ENCODE measurements around the gene MYO1A. TPM values are rescaled to one million over a fixed set of nuclear protein-coding genes. Genes with fewer than 3 reads are reported as not detected.

The MYO1A gene
- total RNA-seq, 1 donor from 2014 or later, result 0.40 TPM

- H3K4me1 Mint-ChIP-seq, result no peaks in the 10 kb centered on the region
- no peak overlapping the region for H3K27ac Mint-ChIP-seq (ENCODE audit: unreplicated experiment)
- H3K4me3 Mint-ChIP-seq, result no peak overlapping the region
- DNase-seq (ENCODE audit: low read depth, low spot score), result no peak
- H3K9me3 Mint-ChIP-seq, result no peaks in the 10 kb centered on the region
- peaks cover 4% of the 10 kb centered on the region for H3K27me3 Mint-ChIP-seq (ENCODE audit: low read depth)
- no peak for TF ChIP-seq CTCF (conservative IDR thresholded peaks at IDR 0.05)
- peaks cover 4% of the 10 kb centered on the region for H3K36me3 Mint-ChIP-seq (ENCODE audit: low read depth)
Measured at GRCh38 chr12:56991319-56992246, 58.3 kb downstream of the MYO1A start.

- no peak for TF ChIP-seq CTCF (conservative IDR thresholded peaks at IDR 0.05)
- DNase-seq (ENCODE audit: low read depth, low spot score), result no peak
- Mint-ChIP-seq H3K27ac (ENCODE audit: unreplicated experiment) (no peak overlapping the region), H3K4me1 (no peaks in the 10 kb centered on the region), H3K36me3 (ENCODE audit: low read depth) (no peaks in the 10 kb centered on the region), H3K4me3 (no peak overlapping the region), H3K9me3 (no peaks in the 10 kb centered on the region), H3K27me3 (ENCODE audit: low read depth) (peaks cover 4% of the 10 kb centered on the region)
Measured at GRCh38 chr12:56990648-56991318, 59.1 kb downstream of the MYO1A start.

GRCh38 chr12:56989861-56990610 is 59.9 kb downstream of the MYO1A start:
- H3K4me1 Mint-ChIP-seq, result no peaks in the 10 kb centered on the region
- peaks cover 4% of the 10 kb centered on the region for H3K27me3 Mint-ChIP-seq (ENCODE audit: low read depth)
- H3K36me3 Mint-ChIP-seq (ENCODE audit: low read depth), result no peaks in the 10 kb centered on the region
- H3K4me3 Mint-ChIP-seq, result no peak overlapping the region
- H3K9me3 Mint-ChIP-seq, result no peaks in the 10 kb centered on the region
- H3K27ac Mint-ChIP-seq (ENCODE audit: unreplicated experiment), result no peak overlapping the region
- DNase-seq (ENCODE audit: low read depth, low spot score), result no peak
- TF ChIP-seq CTCF (conservative IDR thresholded peaks at IDR 0.05), result no peak

GRCh38 chr12:56988207-56988739 is 61.7 kb downstream of the MYO1A start:
- DNase-seq (ENCODE audit: low read depth, low spot score), result no peak
- H3K27ac Mint-ChIP-seq (ENCODE audit: unreplicated experiment), result no peak overlapping the region
- peaks cover 4% of the 10 kb centered on the region for H3K27me3 Mint-ChIP-seq (ENCODE audit: low read depth)
- H3K4me3 Mint-ChIP-seq, result no peak overlapping the region
- H3K9me3 Mint-ChIP-seq, result no peaks in the 10 kb centered on the region
- TF ChIP-seq CTCF (conservative IDR thresholded peaks at IDR 0.05), result no peak
- no peaks in the 10 kb centered on the region for H3K36me3 Mint-ChIP-seq (ENCODE audit: low read depth)
- H3K4me1 Mint-ChIP-seq, result no peaks in the 10 kb centered on the region

- Mint-ChIP-seq H3K27me3 (ENCODE audit: low read depth) (peaks cover 4% of the 10 kb centered on the region), H3K4me3 (no peak overlapping the region), H3K4me1 (no peaks in the 10 kb centered on the region), H3K36me3 (ENCODE audit: low read depth) (no peaks in the 10 kb centered on the region), H3K27ac (ENCODE audit: unreplicated experiment) (peak overlapping the region; percentile 5), H3K9me3 (no peaks in the 10 kb centered on the region)
- TF ChIP-seq CTCF (conservative IDR thresholded peaks at IDR 0.05), result peak; percentile 95
- peak; percentile 86 for DNase-seq (ENCODE audit: low read depth, low spot score)
Measured at GRCh38 chr12:56987551-56988053, 62.3 kb downstream of the MYO1A start.

Data from neural crest cell (in vitro differentiated cells).